GM13977 (cell line): ENCODE data around the gene TXNDC11.

Source experiments
- DNase-seq: peaks from one replicate; pipeline ENCODE4 v3.0.0; 2012; ENCODE audit warnings: low spot score
- in situ Hi-C: fragments of 300-500 bp; cut with MboI; formaldehyde crosslinking; loops from one replicate; pipeline ENCODE4 v1.12.0; 2022; ENCODE audit warnings: low sequenced_read_pairs, low pct_unique_long_range_greater_than_20kb, mixed read lengths, inconsistent platforms; ENCODE audit not compliant: unreplicated experiment
- TF ChIP-seq, protein P1 (sequence below): IDR thresholded peaks from 2 replicates; pipeline ENCODE4 v1.5.1; 2012; ENCODE audit warnings: mild to moderate bottlenecking, control low read depth; ENCODE audit not compliant: insufficient read depth; ENCODE audit errors: extremely low read depth, missing control alignments

The TXNDC11 gene

GRCh38 chr16:11684231-11685025 is 58.2 kb downstream of the TXNDC11 start:
- no peak for DNase-seq
- in situ Hi-C loops = no loop called here
- TF ChIP-seq, protein P1, sequence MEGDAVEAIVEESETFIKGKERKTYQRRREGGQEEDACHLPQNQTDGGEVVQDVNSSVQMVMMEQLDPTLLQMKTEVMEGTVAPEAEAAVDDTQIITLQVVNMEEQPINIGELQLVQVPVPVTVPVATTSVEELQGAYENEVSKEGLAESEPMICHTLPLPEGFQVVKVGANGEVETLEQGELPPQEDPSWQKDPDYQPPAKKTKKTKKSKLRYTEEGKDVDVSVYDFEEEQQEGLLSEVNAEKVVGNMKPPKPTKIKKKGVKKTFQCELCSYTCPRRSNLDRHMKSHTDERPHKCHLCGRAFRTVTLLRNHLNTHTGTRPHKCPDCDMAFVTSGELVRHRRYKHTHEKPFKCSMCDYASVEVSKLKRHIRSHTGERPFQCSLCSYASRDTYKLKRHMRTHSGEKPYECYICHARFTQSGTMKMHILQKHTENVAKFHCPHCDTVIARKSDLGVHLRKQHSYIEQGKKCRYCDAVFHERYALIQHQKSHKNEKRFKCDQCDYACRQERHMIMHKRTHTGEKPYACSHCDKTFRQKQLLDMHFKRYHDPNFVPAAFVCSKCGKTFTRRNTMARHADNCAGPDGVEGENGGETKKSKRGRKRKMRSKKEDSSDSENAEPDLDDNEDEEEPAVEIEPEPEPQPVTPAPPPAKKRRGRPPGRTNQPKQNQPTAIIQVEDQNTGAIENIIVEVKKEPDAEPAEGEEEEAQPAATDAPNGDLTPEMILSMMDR = no peak

- DNase-seq = no peak
- in situ Hi-C loops = no loop called here
- TF ChIP-seq, protein P1 = no peak
Observed at GRCh38 chr16:11683145-11683544, 59.5 kb downstream of the TXNDC11 start.

GRCh38 chr16:11682655-11683096 is 60.0 kb downstream of the TXNDC11 start:
- no peak for DNase-seq
- in situ Hi-C loops = no loop called here
- TF ChIP-seq, protein P1 = no peak

DNA sequence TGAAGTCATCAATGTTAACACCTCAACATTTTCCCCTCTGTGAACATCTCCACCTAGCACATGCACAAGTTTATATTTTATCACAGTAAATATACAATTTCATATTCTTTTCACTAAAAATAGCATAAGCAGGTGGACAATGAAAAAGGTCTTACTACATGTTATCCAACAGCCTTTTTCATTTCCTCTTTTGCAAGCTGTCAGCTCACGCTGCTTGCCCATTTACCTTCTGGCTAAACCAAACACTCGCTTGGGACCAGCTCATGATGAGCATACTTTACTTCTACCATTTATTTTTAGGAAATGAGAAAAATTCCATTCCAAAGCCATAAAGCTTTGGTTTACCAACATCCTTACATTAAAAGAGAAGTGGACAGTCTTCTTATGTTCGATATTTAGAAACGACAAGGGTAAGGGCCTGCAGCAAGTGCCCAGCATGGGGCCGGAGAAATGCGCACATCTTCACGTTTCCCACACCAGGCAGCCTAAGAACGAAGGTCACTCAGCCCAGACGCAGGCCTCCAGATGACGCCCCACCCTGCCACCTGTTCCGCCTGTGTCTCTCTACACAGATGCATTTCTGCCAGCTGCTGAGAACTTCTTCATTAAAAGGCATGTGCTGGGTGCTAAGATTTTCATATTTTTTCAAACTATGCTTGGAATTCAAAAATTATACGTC is 60.5 kb downstream of the TXNDC11 start:
- DNase-seq = no peak
- TF ChIP-seq, protein P1 = no peak
- in situ Hi-C loops = no loop called here

DNA sequence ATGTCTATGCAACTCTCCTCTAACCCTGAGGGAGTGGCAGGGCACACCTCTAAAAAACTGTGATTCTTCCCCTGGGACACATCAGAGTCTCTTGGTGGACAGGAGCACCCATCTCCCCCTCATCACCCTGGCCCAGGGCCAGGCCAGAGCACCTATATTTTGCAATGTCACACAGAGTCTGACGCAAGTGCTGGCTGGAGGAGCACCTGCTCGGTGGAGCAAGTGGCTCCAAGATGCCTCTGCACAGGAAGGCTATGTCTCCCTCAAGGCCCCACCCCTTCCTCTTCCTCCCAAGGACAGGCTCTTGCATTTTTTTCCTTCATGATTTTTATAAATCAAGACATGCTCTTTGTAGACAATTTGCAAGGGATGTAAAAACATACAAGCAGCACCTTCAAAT is 61.1 kb downstream of the TXNDC11 start:
- no peak for DNase-seq
- TF ChIP-seq, protein P1 = no peak
- in situ Hi-C loops = no loop called here

DNA sequence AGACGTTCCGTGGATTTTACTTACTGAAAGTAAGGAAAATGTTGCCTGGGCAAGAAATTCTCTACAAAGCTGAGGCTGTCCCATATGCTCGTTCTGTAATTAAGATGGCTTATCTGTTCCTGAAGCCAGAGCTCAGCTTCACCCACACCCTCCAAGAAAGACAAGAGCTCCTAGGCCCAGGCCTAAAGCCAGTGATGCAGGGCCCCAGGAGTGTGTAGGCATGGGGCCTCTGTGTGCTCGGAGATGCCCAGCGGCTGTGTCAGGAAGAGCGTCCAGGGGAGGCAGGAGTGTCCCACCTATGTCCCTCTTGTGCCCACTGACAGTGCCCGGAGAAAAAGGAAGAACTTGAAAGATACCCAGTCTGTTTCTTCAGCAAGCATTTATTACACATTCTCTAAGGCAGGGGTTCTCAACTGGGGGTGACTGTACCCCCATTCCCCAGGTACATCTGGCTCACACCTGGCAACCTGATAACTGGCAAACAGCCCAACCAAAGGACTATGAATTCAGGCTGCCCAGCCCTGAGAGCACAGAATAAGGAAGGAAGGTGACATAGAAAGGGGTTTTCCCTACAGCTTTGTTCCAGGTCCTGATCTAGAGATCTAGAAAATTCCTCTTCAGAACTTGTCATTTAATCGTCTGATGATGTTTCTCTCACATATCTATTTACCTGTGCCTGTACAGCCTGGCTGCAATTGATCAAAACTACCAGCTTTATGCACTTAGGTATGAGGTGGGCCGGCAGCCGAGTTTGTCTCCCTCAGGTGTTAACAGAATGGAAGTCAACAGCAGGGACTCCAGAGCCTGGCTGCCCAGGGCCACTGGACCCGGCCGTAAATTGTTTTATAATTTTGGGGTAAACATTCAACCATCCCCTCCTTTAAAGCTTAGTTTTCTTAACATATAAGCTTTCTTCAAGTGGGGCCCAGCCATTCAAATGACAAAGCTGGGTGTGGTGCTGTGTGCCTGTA is 62.4 kb downstream of the TXNDC11 start:
- no peak for DNase-seq
- in situ Hi-C loops = no loop called here
- TF ChIP-seq, protein P1 = no peak
